ENCODE data around the gene SEMA3E.

Gene SEMA3E

GRCh38 chr7:83337050-83337449 lies 311.9 kb downstream of the SEMA3E start:
- DNase-seq = no peak

GRCh38 chr7:83326223-83326622 lies 322.7 kb downstream of the SEMA3E start:
- DNase-seq = no peak

GRCh38 chr7:83325083-83325482 lies 323.9 kb downstream of the SEMA3E start:
- DNase-seq = no peak

- no peak for DNase-seq
Measured at GRCh38 chr7:83324596-83324995, 324.3 kb downstream of the SEMA3E start.

- no peak for DNase-seq
Measured at GRCh38 chr7:83321011-83321410, 327.9 kb downstream of the SEMA3E start.

- DNase-seq = no peak
Measured at GRCh38 chr7:83313931-83314330, 335.0 kb downstream of the SEMA3E start.
